Measurements from ENCODE around the gene SLC25A45.

DNA sequence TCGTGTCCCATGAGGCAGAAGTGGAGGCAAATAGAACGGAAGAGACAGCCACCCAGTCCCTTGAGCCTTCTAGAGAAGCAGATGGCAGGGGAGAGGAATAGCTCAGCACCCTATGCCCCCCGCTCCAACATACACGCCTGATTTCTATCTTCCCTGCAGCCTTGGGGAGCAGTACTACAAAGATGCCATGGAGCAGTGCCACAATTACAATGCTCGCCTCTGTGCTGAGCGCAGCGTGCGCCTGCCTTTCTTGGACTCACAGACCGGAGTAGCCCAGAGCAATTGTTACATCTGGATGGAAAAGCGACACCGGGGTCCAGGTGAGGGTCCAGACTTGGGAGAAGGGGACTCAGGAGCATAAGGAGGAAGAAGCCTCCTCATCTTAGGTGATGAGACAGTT, 42.2 kb downstream of the SLC25A45 start:
- TF ChIP-seq, protein P1, sequence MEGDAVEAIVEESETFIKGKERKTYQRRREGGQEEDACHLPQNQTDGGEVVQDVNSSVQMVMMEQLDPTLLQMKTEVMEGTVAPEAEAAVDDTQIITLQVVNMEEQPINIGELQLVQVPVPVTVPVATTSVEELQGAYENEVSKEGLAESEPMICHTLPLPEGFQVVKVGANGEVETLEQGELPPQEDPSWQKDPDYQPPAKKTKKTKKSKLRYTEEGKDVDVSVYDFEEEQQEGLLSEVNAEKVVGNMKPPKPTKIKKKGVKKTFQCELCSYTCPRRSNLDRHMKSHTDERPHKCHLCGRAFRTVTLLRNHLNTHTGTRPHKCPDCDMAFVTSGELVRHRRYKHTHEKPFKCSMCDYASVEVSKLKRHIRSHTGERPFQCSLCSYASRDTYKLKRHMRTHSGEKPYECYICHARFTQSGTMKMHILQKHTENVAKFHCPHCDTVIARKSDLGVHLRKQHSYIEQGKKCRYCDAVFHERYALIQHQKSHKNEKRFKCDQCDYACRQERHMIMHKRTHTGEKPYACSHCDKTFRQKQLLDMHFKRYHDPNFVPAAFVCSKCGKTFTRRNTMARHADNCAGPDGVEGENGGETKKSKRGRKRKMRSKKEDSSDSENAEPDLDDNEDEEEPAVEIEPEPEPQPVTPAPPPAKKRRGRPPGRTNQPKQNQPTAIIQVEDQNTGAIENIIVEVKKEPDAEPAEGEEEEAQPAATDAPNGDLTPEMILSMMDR (conservative IDR thresholded peaks at IDR 0.05; ENCODE audit: low read length) = no peak
- TF ChIP-seq EZH2phosphoT487 (IDR thresholded peaks at IDR 0.05; ENCODE audit: borderline replicate concordance) = no peak
